ENCODE data around the gene UNC13C. TPM values are rescaled to one million over a fixed set of nuclear protein-coding genes. Genes with fewer than 3 reads are reported as not detected.

The UNC13C gene
- polyA plus RNA-seq, 1 experiment = not detected

DNA sequence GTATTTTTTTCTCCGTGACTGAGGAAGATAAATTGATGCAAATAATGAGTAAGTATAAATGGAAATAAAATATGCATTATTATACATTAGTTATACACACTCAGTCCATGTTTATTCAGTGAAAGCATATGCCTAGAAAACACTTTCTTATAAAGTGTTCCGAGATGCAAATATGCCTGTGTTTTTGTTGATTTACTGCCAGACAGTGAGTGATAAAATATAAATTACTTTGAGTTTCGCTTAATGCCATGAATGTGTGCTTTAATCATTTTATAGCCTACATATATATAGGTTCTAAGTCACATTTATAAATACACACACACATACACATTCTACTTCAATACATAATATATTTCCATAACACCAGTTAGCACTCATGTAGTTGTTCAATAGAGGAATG lies 569.2 kb downstream of the UNC13C start:
- POLR2A ChIA-PET = no interaction called here
- no peak overlapping the region for H3K4me3 ChIP-seq (ENCODE audit: low read depth, low read length)
- H3K36me3 ChIP-seq (ENCODE audit: control insufficient read depth, insufficient read depth, low read length) = no peaks in the 10 kb centered on the region
- no peak for DNase-seq (ENCODE audit: low read depth)
- TF ChIP-seq, protein P1, sequence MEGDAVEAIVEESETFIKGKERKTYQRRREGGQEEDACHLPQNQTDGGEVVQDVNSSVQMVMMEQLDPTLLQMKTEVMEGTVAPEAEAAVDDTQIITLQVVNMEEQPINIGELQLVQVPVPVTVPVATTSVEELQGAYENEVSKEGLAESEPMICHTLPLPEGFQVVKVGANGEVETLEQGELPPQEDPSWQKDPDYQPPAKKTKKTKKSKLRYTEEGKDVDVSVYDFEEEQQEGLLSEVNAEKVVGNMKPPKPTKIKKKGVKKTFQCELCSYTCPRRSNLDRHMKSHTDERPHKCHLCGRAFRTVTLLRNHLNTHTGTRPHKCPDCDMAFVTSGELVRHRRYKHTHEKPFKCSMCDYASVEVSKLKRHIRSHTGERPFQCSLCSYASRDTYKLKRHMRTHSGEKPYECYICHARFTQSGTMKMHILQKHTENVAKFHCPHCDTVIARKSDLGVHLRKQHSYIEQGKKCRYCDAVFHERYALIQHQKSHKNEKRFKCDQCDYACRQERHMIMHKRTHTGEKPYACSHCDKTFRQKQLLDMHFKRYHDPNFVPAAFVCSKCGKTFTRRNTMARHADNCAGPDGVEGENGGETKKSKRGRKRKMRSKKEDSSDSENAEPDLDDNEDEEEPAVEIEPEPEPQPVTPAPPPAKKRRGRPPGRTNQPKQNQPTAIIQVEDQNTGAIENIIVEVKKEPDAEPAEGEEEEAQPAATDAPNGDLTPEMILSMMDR (IDR thresholded peaks at IDR 0.05; ENCODE audit: insufficient read depth, low read depth, low read length) = no peak
- no peaks in the 10 kb centered on the region for H3K27me3 ChIP-seq (ENCODE audit: control insufficient read depth, insufficient read depth, low read length)
- CTCF ChIA-PET = no interaction called here

DNA sequence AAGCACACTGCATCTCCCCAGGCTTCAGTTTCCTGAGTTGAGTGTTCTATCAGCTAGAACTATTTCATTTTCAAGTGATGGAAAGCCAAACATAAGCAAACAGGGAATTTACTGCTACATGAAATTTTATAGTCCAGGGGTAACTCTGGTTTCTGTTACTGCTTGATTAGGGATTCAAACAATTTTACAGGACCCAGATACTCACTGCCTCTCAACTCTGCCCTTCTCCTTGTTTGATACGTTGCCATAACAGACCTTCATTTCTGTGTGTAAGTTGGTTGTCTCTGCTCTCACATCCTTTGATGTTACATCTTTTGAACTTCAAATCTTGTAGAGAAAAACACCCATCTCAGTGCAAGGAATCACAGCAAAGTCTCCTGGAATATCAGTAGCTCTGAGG lies 572.7 kb downstream of the UNC13C start:
- POLR2A ChIA-PET = no interaction called here
- no peak overlapping the region for H3K4me3 ChIP-seq (ENCODE audit: low read depth, low read length)
- CTCF ChIA-PET = no interaction called here
- no peaks in the 10 kb centered on the region for H3K36me3 ChIP-seq (ENCODE audit: control insufficient read depth, insufficient read depth, low read length)
- TF ChIP-seq, protein P1 (IDR thresholded peaks at IDR 0.05; ENCODE audit: insufficient read depth, low read depth, low read length) = no peak
- H3K27me3 ChIP-seq (ENCODE audit: control insufficient read depth, insufficient read depth, low read length) = no peaks in the 10 kb centered on the region
- DNase-seq (ENCODE audit: low read depth) = no peak

DNA sequence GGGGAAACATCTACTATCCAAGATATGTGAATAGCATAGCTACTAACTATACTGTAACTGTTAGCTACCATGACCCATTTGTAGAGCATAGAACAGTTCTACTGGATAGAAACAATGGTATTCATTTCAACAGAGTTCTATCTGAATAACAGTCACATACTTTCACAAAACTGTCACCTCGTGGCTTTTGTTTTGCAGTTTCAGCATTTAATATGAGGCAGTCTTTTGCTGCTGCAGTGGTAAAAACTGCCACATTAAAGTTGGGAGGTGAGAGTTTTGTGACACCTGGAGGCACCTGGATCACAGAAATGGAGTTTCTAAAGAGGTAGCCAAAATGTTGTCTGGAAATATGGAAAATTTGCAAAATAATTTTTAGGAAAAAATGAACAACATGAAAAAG lies 578.0 kb downstream of the UNC13C start:
- TF ChIP-seq, protein P1 (IDR thresholded peaks at IDR 0.05; ENCODE audit: insufficient read depth, low read depth, low read length) = no peak
- ChIA-PET CTCF (no interaction called here), POLR2A (no interaction called here)
- no peak overlapping the region for H3K4me3 ChIP-seq (ENCODE audit: low read depth, low read length)
- DNase-seq (ENCODE audit: low read depth) = no peak
- H3K27me3 ChIP-seq (ENCODE audit: control insufficient read depth, insufficient read depth, low read length) = no peaks in the 10 kb centered on the region
- no peaks in the 10 kb centered on the region for H3K36me3 ChIP-seq (ENCODE audit: control insufficient read depth, insufficient read depth, low read length)

DNA sequence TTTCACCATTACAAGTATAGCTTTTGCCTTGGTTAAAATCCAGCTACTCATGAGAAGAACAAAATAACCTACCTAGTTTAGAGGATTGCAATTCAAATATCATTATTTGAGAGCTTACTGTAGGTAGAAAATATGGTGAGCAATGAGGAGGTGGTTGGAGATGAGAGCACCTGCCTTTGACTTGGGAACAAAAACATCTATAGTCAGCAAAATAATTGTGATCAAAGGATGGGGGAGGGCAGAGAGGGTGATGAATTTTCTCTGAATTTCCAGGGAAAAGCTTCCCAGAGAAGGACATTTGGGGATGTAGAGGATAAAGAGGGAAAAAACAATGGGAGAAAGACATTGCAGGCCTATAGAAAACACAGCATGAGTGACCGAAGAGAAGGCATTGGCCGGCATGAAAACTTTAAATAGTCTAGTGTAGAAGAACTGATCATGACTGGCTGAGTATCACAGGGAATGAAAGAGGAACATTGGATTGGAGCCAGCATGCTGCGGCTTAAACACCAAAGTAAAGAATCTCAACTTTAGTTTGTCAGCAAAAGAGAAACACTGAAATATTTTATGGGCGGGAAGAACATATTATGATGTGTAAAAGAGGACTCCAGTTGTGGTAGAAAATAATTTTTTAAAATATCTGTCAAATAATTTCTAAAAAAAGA lies 581.3 kb downstream of the UNC13C start:
- DNase-seq (ENCODE audit: low read depth) = no peak
- Histone ChIP-seq H3K36me3 (ENCODE audit: control insufficient read depth, insufficient read depth, low read length) (no peaks in the 10 kb centered on the region), H3K27me3 (ENCODE audit: control insufficient read depth, insufficient read depth, low read length) (no peaks in the 10 kb centered on the region), H3K4me3 (ENCODE audit: low read depth, low read length) (no peak overlapping the region)
- TF ChIP-seq, protein P1 (IDR thresholded peaks at IDR 0.05; ENCODE audit: insufficient read depth, low read depth, low read length) = no peak
- POLR2A ChIA-PET = no interaction called here
- CTCF ChIA-PET = no interaction called here

DNA sequence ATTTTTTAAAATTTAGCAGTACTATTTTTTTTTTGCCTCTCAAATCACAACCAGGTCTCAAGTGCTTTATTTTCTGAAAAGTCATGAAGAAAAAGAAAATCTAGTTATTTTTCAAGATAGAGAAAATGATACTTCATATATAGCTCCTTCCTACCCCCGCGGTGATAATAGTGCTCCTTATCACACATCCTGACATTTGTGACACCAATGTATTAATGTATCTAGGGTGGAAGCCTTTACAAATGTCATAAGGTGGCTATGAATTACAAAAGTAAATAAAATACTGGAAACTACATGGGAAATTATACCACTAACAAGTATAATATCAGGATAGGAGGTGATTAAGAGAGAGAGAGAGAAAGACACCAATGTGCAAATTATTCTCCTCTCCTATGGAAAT lies 582.2 kb downstream of the UNC13C start:
- CTCF ChIA-PET = no interaction called here
- Histone ChIP-seq H3K4me3 (ENCODE audit: low read depth, low read length) (no peak overlapping the region), H3K27me3 (ENCODE audit: control insufficient read depth, insufficient read depth, low read length) (no peaks in the 10 kb centered on the region), H3K36me3 (ENCODE audit: control insufficient read depth, insufficient read depth, low read length) (no peaks in the 10 kb centered on the region)
- TF ChIP-seq, protein P1 (IDR thresholded peaks at IDR 0.05; ENCODE audit: insufficient read depth, low read depth, low read length) = no peak
- POLR2A ChIA-PET = no interaction called here
- no peak for DNase-seq (ENCODE audit: low read depth)

Measured in BJ (cell line).